ENCODE measurements around the gene PHF21B. TPM values are rescaled to one million over a fixed set of nuclear protein-coding genes. Genes with fewer than 3 reads are reported as not detected.

Gene PHF21B
- total RNA-seq, 1 donor from 2014 or later: 2.2 TPM

DNA sequence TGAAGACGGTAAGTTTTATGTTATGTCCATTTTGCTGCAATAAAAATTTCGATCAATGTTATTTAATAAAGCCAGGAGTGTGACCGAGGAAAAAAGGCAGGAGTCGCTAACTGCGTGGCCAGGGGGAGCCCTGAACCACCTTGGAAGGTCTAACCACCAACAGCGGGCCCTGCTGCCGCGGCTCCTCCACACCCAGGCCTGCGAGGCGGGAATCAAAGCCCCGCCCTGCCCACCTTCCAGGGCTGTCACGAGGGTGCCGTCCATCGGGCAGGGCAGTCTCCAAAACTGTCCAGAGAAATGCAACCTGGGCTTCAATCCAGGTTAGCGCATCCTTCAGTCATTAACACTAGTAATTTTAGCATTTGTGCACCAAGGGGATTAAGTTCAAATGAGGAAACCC is 19.0 kb downstream of the PHF21B start:
- no peak for DNase-seq (ENCODE audit: low spot score)

DNA sequence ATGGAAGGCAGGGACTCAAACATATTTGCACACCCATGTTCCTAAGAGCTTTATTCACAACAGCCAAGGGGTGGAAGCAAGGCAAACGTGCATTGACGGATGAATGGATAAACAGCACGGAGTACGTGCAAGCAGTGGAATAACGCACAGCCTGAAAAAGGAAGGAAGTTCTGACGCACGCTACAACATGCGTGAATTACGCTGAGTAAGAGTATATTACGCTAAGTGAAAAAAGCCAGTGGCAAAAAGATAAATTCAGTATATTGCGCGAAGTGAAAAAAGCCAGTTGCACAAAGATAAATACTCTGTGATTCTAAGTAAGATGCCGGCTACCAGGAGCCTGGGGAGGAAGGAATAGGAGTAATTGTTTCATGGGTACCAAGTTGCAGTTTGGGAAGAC is 19.5 kb downstream of the PHF21B start:
- no peak for DNase-seq (ENCODE audit: low spot score)

DNA sequence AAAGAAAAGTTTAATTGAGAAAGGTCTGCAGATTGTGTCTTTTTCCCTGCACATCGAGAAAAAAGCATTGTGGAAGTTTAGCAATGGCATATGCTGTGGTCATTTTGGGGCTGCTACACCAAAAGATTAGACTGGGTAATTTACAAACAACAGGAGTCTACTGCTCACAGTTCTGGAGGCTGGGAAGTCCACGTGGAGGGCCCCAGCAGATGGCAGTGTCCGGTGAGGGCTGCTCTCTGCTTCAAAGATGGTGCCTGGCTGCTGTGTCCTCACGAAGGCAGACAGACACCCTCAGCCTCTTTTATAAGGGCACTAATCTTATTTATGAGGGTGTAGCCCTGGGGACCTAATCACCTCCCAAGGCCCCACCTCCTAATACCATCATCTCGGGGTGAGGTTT is 21.1 kb downstream of the PHF21B start:
- DNase-seq (ENCODE audit: low spot score): no peak

DNA sequence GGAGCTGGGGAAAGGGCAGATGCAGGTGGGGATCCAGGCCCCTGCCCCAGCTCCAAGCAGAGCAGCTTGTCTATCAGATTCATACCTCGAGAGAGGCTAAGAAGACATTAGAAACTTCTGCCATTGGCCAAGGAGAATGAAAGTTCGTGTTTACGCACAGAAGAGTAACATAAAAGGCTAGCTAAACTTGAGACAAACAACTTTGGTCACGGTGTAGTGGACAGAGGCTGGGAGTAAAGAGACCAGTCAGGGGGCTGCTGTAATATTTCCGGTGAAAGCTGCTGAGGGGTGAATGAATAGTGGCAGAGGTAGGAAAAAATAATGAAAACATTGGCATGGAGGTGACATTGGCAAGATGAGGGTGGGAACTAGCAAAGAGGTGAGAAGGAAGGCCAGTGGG is 22.9 kb downstream of the PHF21B start:
- DNase-seq (ENCODE audit: low spot score): no peak

DNA sequence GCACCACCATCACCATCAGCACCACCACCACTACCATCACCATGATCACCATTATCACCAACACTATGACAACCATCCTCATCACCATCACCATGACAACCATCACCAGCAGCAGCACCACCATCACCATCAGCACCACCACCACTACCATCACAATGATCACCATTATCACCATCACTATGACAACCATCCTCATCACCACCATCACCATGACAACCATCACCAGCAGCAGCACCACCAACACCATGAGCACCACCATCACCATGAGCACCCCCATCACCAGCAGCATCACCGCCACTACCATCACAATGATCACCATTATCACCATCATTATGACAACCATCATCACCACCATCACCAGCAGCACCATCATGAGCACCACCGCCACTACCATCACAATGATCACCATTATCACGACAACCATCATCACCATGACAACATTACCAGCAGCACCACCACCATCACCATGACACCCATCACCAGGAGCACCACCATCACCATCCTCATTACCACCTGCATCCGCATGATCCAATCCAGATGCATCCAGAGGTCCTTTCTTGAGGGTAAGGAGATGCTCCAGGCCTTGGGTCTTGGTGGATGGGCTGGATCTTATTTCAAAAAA is 23.8 kb downstream of the PHF21B start:
- DNase-seq (ENCODE audit: low spot score): no peak

DNA sequence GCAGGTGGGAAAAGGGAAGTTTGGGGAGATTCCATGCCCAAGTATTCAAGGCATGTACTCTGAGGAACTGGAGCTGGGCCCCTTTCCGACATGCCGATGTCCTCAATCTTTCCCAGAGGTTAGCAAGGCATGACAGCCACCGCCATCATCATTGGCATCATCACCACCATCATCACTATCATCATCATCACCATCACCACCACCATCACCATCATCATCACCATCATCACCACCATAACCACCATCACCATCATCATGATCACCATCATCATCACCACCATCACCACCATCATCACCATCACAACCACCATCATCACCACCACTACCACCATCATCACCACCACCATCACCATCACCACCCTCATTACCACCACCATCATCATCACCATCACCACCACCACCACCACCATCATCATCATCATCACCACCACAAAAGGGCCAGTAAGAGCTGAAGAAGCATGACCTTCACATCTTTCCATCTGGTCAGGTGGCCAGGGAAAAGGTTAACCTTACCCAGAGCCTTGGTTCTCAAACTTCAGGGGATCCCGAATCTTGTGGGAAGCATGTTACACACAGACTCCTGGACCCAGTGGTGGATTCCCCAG is 25.8 kb downstream of the PHF21B start:
- no peak for DNase-seq (ENCODE audit: low spot score)

DNA sequence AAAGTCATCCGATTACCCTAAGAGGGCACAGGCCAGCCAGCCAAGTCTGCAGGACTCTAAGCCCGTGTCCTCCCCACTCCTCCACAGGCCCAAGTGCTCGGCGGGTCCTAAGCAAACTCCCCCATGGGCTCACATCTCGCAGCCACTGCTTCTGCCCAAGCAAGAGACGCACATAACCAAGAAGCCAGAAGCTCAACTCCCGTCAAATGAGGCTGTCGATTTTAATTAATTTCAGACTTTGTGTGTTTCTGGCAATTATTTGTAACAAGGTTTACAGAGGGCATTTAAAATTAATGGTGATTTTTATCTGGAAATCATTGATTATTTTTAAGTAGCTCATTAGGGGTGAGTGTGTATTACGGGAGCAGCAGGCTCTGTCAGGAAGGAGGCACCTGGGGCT is 27.4 kb downstream of the PHF21B start:
- no peak for DNase-seq (ENCODE audit: low spot score)

DNA sequence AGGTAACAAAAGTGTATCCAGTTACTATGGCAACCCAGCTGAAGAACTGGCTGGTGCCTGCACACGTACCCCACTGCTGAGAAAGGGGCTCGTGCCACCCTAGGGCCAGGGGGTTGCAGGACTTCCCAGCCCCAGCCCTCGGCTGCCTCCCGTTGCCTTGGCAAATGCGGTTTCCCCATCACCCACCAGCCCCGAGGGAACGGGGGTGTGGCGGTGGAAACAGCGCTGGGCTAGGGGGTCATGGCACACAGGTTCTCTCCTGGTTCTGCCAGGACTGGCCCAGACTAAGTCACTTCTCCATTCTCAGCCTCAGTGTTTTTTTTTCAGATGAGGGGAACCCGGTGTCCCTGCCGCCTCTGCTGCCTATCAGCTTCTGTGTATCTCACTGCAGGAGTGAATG is 27.9 kb downstream of the PHF21B start:
- no peak for DNase-seq (ENCODE audit: low spot score)

DNA sequence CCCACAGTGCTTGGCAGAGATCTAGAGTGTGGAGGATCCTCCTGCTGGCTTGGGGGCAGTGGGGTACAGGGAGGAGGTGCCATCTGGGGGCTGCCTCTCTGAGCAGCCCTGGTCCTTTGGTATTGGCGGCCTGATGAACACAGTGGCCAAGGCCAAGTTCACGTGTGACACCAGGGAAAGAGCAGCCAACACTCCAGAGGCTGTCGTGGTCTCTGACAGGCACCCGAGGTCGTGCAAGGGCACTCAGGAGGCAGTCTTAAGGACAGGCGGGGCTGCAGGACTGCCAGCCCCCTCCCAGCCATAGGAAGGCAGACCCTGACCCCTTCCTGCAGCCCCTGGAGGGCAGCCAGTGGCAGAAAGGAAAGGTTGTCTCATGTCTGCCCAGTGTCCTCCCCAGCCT is 30.7 kb downstream of the PHF21B start:
- no peak for DNase-seq (ENCODE audit: low spot score)

DNA sequence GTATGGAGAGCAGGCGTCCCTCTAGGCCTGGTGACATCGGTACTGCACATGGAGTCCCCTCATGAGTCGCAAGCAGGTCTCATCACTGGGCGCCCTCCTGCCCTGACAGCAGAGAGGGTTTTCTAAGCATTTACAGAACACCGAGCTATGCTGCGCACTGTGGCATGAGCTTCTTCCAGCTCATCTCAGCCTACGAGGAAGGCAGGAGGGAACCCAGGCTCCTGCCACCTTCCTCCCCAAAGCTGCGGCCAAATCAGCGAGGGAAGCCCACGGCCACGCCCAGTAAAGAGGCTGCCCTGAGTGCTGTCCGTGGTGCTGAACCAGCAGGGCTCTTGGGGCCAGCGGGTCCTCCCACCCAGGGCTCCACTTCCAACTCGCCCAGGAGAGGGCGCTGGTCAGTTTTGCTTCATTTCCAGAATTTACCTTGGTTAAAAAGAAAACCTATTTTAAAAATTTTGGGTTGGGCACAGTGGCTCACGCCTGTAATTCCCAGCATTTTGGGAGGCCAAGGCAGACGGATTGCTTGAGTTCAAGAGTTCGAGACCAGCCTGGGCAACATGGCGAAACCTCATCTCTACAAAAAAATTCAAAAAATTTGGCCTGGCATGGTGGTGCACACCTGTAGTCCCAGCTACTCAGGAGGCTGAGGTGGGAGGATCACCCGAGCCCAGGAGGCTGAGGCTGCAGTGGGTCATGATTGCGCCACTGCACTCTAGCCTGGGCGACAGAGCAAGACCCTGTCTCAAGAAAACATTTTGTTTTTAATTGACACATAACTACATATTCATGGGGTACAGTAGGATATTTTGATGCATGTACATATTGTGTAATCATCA is 34.2 kb downstream of the PHF21B start:
- DNase-seq (ENCODE audit: low spot score): peak; percentile 89

DNA sequence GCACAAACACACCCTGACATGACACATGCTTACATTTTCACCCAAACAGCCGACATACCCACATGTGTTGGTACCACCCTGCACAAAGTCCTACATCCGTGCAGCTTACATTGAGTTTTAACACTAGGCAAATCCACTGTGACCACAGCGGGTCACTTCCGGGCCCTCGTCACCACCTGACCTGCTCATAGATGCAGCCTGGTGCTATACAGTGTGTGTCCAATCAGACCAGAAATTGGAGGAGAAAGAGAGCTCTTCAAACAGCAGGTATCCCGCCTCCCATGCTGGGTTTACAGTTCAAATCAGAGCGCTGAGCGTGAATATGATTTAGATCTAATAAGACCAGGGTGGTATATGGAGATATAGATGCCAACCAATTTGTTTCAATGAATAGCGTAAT is 35.4 kb downstream of the PHF21B start:
- no peak for DNase-seq (ENCODE audit: low spot score)

DNA sequence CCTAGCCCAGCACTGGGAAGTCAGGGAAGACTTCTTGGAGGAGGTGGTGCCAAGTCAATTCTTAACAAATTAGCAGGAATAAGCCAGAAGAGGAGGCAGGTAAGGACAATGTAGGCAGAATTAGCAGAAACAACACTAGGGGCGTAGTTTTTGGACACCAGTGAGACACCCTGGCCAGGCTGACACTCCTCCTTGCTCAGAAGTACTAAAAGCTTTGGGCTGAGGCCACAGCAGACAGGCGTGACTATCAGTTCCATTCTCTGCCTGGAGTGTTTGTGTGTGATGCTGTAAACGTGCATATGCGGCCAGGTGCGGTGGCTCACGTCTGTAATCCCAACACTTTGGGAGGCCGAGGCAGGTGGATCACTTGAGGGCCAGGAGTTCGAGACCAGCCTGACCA is 36.0 kb downstream of the PHF21B start:
- DNase-seq (ENCODE audit: low spot score): no peak

DNA sequence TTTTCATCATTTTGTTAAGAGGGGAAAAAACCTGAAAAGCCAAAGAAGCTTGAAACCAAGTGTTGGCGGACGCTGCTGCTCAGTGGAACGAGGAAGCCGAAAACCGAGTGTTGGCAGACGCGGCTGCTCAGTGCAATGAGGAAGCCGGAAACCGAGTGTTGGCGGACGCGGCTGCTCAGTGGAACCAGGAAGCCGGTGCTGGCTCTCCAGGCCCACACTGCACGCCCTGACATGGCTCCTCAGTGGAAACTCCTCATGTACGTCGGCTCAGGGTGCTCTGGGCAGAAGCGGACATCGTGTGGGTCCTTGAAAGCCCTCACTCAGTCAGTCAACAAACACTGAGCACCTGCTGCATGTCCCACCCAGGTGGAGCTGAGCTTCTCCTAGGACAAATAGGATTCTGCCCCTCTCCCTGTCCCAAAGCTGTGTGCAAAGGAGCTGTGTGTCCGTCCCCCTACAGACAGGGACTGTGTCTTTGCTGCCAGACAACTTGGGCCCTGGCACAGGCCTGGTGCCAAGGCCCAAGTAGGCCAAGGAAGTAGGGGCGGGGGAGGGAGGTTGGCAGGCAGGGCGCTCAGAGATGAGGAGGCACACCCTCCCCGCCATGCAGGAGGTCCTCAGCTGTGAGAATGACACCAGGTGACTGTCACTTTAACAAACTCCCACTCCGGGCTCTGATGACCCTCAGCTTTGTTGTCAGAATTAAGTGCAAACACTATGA is 37.3 kb downstream of the PHF21B start:
- DNase-seq (ENCODE audit: low spot score): no peak

DNA sequence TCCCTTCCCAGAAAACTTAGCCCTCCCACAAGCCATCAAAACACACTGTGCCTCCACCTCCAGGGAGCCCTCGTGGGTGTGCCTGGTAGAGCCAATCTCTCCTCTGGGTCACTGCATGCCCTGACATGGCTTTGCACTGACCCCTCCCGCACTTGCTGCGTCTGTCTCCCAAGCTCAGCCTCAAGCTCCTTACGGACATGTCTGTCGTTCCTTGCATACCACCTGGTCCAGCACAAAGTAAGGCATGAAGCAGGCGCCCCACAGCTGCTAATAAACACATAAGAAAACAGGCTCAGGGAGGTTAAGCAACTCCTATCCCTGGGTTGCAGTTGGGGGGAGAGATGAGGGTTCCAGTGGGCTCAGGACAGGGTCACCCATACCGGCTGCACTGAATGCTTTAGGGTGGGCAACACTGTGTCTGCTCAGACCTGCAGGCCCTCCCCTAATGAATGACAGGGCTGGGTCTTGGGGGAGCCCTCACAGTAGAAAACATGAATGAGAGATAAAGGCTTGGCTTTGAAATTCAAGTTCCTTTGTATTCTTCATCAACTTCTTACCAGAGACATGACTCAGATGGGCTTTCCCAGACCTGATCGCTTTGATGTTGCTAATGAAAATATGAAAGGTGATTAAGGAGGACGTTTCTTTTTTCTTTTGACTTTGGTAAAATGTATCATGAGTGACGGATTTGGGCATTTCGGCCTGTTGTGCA is 38.0 kb downstream of the PHF21B start:
- no peak for DNase-seq (ENCODE audit: low spot score)

DNA sequence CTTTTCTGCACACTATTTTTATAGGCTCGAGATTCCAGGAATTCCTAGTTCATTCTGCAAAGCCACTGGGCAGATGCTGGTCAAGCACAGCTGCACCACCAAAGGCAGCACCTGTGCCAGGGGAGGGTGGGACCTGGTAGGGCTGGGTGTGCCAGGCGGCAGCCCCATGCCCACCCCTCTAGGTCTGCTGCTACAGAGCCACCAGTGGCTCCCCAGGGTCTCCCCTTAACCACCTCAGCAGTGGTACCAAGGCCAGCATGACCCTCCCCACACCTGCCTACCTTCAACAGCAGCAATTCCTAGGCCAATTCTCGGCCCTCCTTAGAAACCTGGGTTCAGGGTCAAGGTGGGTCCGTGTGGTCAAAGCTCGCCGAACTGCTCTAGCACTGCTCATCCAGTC is 39.5 kb downstream of the PHF21B start:
- no peak for DNase-seq (ENCODE audit: low spot score)

DNA sequence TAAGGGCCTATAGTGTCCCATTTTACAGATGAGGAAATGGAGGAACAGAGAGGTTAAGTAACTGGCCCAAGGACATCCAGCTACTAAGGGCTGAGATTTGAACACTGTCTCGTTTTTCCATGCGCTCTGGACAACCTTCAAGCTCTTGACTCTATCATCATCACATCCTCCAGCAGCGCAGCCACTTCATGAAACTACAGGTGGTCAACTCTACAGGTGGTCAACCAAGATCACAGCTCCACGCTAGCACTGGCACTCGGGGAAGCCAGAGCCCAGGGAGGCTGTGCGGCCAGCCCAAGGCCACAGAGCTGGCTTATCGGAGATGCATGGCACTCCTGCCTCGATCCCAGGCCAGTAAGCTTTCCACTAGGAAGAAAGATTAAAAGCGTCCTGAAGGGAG is 40.0 kb downstream of the PHF21B start:
- DNase-seq (ENCODE audit: low spot score): no peak

DNA sequence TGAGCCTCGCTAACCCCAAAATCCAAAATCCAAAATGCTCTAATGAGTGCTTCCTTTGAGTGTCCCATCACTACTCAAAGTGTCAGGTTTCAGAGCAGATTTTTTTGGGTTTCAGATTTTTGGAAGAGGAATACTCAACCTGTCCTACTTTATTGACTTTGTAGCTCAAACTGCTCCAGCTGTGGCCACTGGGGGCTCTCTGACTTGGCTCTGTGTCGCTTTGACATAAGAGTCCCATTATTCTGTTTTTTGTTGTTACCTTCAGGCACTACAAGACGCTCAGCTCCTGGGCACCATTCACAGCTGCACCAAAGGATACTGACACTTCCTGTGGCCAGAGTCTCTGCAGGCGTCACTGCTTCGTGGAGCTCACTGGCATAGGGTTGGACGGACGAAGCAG is 41.1 kb downstream of the PHF21B start:
- no peak for DNase-seq (ENCODE audit: low spot score)

DNA sequence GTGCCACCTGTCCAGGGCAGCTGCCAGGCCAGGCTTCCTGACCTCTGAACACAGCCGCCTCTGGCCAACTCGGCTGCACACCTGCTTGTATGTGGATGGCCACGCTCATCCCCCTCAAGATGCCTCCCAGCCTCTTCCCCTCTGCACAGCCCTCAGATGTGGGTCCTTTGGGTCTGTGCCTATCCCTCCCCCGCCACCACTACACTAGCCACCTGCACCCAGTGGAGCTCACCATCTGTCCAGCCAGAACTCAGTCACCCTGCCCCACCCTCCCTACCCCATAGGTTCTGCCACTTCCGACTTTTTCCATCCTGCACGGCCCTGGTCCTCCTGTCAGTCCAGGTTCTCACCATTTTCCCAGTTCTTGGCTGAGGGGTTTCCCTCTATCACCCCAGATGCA is 44.6 kb downstream of the PHF21B start:
- no peak for DNase-seq (ENCODE audit: low spot score)

DNA sequence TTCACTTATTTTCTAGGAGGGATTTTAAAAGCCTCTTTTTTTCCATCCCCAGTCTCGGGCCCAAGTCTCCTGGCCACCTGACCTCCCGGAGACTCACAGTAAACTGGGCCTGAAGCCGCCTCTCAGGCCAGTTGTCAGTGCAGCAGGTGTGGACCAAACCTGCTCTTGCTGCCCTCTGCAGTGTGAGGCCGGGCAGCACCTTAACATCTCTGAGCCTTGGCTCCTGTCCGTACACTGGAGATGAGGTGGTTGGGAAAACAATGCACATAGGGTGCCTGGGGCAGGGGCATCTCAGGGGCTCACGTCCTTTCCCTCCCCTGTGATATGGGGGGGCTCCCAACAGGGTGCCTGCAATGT is 45.1 kb downstream of the PHF21B start:
- DNase-seq (ENCODE audit: low spot score): no peak

DNA sequence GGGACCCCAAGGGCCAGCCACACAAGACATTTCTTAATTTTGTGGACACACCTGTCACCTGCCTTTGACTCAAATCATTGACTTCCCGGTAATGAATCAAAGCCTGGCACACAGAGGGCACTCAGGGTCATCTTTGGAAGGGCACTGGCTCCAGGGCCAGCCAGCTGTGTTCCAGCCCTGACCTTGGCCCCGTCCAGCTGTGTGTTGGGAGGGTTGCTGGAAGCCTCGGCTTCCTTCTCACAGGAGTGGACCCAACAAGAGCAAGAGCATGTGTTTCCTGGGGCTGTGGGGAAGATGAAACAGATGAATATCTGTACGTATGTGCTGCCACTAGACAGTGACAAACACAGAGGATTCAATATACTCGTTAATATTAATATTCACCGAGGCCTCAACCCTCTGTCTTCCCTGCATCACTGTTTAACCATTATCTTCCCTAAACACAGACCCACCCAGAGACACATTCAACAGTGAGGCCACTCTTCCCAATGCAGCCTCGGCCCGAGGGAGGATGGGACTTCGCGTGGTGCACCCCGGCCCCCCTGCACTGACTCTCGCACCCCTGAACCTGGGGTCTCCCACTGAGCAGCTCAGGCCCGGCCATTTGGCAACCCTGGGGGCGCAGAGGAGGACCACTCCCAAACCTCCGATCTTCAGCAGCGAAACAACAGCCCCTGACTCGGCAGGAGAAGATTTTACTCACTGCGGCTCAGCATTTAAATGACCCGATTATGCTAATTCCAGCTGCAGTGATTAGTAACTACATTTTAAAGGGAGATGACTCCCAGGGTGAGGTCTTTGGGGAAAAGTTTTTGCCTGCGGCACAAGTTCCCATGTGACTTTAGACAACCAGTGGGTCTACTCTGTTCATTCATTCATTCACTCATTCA is 45.7 kb downstream of the PHF21B start:
- DNase-seq (ENCODE audit: low spot score): no peak

All from umbilical cord (tissue), 2 donors.